Right atrium auricular region (tissue), 2 donors: ENCODE data around the gene ANO3. TPM values are rescaled to one million over a fixed set of nuclear protein-coding genes. Genes with fewer than 3 reads are reported as not detected.

Experiments used
- DNase-seq: peaks from one replicate; pipeline ENCODE4 v3.0.0-alpha.2; 2019; ENCODE audit warnings: low spot score
- H3K27ac ChIP-seq, 2 donors: fragments of 200-600 bp; sonication (generic); 1 replicate in 1 of 2; 2 replicates in 1 of 2; pipeline ENCODE4 v1.5.1; 2016 to 2019
- H3K27me3 ChIP-seq, 2 donors: fragments of 200-600 bp; sonication (generic); one replicate each; pipeline versions ENCODE4 v1.5.1 to v1.6.0; 2017 to 2019
- H3K36me3 ChIP-seq: fragments of 200-600 bp; sonication (generic); one replicate; pipeline ENCODE4 v1.5.1; 2016
- H3K4me1 ChIP-seq, 2 donors: fragments of 200-600 bp; sonication (generic); one replicate each; pipeline versions ENCODE4 v1.5.1 to v1.6.0; 2017 to 2019
- H3K4me3 ChIP-seq, 2 donors: fragments of 200-600 bp; sonication (generic); 1 replicate in 1 of 2; 2 replicates in 1 of 2; pipeline ENCODE4 v1.5.1; 2017 to 2019; ENCODE audit warnings: mild to moderate bottlenecking in 1 of 2, moderate library complexity in 1 of 2
- H3K9me3 ChIP-seq, 2 donors: fragments of 200-600 bp; sonication (generic); one replicate each; pipeline ENCODE4 v1.5.1; 2019
- total RNA-seq, 2 donors: library from RNA; depleted of rRNA; stranded (reverse); fragments of >200 nt; gene quantifications; one replicate each; pipeline ENCODE4 v1.1.0, GENCODE V29; 2016
- TF ChIP-seq, protein P1 (sequence below), 2 donors: fragments of 200-600 bp; sonication (generic); IDR thresholded peaks; one replicate each; pipeline ENCODE4 v1.5.1; 2019; ENCODE audit warnings: antibody characterized with exemption in 2 of 2

ANO3 gene
- total RNA-seq, 2 donors from 2014 or later = 0.16 TPM; not detected in 1

DNA sequence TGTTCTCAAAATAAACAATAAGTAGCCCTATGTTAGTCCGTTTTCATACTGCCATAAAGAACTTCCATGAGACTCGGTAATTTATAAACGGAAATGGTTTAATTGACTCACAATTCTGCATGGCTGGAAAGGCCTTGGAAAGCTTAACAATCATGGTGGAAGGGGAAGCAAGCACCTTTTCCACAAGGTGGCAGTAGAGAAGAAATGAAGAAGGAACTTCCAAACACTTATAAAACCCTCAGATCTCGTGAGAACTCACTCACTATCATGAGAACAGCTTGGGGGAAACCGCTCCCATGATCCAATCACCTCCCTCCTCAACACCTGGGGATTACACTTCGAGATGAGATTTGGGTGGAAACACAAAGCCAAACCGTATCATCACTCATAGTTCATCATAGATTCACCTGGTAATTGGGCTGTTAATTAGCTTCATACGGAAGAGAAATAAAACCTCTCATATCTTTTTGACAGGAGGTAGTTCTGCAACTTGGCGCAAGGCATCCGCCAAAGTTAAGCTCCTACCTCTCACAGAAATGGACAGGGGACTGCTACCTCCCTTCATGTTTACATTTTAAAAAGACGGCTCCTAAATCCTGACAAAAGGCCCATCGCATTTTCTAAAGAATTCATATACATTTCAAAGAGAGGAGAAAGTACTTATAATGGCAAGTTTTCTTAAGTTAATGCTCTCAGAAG is 191.1 kb downstream of the ANO3 start:
- Histone ChIP-seq H3K27me3 (no peaks in the 10 kb centered on the region), H3K27ac (no peak overlapping the region), H3K4me1 (no peaks in the 10 kb centered on the region), H3K4me3 (no peak overlapping the region), H3K9me3 (no peaks in the 10 kb centered on the region), H3K36me3 (no peaks in the 10 kb centered on the region)
- DNase-seq = no peak
- TF ChIP-seq, protein P1, sequence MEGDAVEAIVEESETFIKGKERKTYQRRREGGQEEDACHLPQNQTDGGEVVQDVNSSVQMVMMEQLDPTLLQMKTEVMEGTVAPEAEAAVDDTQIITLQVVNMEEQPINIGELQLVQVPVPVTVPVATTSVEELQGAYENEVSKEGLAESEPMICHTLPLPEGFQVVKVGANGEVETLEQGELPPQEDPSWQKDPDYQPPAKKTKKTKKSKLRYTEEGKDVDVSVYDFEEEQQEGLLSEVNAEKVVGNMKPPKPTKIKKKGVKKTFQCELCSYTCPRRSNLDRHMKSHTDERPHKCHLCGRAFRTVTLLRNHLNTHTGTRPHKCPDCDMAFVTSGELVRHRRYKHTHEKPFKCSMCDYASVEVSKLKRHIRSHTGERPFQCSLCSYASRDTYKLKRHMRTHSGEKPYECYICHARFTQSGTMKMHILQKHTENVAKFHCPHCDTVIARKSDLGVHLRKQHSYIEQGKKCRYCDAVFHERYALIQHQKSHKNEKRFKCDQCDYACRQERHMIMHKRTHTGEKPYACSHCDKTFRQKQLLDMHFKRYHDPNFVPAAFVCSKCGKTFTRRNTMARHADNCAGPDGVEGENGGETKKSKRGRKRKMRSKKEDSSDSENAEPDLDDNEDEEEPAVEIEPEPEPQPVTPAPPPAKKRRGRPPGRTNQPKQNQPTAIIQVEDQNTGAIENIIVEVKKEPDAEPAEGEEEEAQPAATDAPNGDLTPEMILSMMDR (IDR thresholded peaks at IDR 0.05) = no peak

DNA sequence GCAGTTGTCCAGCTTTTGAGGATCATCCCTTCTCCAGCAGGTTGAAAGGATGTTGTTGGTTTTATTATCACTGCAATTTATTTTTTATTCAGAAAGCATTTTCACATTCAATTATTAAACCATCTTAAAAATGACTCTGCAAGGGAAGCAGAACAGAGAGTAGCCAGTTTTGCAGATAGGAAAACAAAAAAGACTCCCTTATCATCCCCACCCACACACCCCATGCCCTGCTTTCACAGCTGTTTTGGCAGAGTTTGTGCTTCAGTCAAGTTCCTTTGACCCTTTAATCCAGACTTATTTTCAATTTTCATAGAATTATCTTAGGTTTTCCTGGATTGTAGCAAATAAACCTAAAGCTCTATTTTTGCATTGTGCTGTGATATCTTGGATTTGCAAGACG is 195.8 kb downstream of the ANO3 start:
- no peaks in the 10 kb centered on the region for H3K27me3 ChIP-seq
- no peaks in the 10 kb centered on the region for H3K9me3 ChIP-seq
- H3K36me3 ChIP-seq = no peaks in the 10 kb centered on the region
- H3K27ac ChIP-seq = no peak overlapping the region
- TF ChIP-seq, protein P1 (IDR thresholded peaks at IDR 0.05) = no peak
- H3K4me3 ChIP-seq = no peak overlapping the region
- H3K4me1 ChIP-seq = no peaks in the 10 kb centered on the region
- no peak for DNase-seq

- Histone ChIP-seq H3K4me3 (no peak overlapping the region), H3K27ac (no peak overlapping the region), H3K4me1 (no peaks in the 10 kb centered on the region), H3K9me3 (no peaks in the 10 kb centered on the region), H3K27me3 (no peaks in the 10 kb centered on the region), H3K36me3 (no peaks in the 10 kb centered on the region)
- no peak for DNase-seq
- TF ChIP-seq, protein P1 (IDR thresholded peaks at IDR 0.05) = no peak
Measured at GRCh38 chr11:26537341-26537740, 205.4 kb downstream of the ANO3 start.

- no peaks in the 10 kb centered on the region for H3K4me1 ChIP-seq
- H3K36me3 ChIP-seq = no peaks in the 10 kb centered on the region
- DNase-seq = no peak
- H3K4me3 ChIP-seq = no peak overlapping the region
- H3K9me3 ChIP-seq = no peaks in the 10 kb centered on the region
- TF ChIP-seq, protein P1 (IDR thresholded peaks at IDR 0.05) = no peak
- no peak overlapping the region for H3K27ac ChIP-seq
- H3K27me3 ChIP-seq = no peaks in the 10 kb centered on the region
Measured at GRCh38 chr11:26539517-26539916, 207.6 kb downstream of the ANO3 start.

- DNase-seq = no peak
- Histone ChIP-seq H3K27me3 (no peaks in the 10 kb centered on the region), H3K36me3 (no peaks in the 10 kb centered on the region), H3K4me1 (no peaks in the 10 kb centered on the region), H3K4me3 (no peak overlapping the region), H3K9me3 (no peaks in the 10 kb centered on the region), H3K27ac (no peak overlapping the region)
- TF ChIP-seq, protein P1 (IDR thresholded peaks at IDR 0.05) = no peak
Measured at GRCh38 chr11:26541870-26542269, 209.9 kb downstream of the ANO3 start.

- Histone ChIP-seq H3K4me1 (no peaks in the 10 kb centered on the region), H3K4me3 (no peak overlapping the region), H3K36me3 (no peaks in the 10 kb centered on the region), H3K9me3 (no peaks in the 10 kb centered on the region), H3K27ac (no peak overlapping the region), H3K27me3 (no peaks in the 10 kb centered on the region)
- no peak for DNase-seq
- TF ChIP-seq, protein P1 (IDR thresholded peaks at IDR 0.05) = no peak
Measured at GRCh38 chr11:26549176-26549575, 217.2 kb downstream of the ANO3 start.
